HG02884 (cell line): Measurements from ENCODE around the gene ZCCHC17.
A peak's percentile ranks its signal among the peaks of the same experiment; 100 is the strongest.
"Not testable (repeated sequence)": the region's sequence is repeated elsewhere in the genome, so short reads cannot be mapped to it uniquely, and the experiment has no call there.

ENCODE experiments used
- ATAC-seq: cut with Tn5 transposase; IDR thresholded peaks from one replicate; pipeline ENCODE4 v1.9.1; 2021; ENCODE audit warnings: mild to moderate bottlenecking, moderate library complexity; ENCODE audit not compliant: unreplicated experiment

ZCCHC17 gene, protein sequence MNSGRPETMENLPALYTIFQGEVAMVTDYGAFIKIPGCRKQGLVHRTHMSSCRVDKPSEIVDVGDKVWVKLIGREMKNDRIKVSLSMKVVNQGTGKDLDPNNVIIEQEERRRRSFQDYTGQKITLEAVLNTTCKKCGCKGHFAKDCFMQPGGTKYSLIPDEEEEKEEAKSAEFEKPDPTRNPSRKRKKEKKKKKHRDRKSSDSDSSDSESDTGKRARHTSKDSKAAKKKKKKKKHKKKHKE

DNA sequence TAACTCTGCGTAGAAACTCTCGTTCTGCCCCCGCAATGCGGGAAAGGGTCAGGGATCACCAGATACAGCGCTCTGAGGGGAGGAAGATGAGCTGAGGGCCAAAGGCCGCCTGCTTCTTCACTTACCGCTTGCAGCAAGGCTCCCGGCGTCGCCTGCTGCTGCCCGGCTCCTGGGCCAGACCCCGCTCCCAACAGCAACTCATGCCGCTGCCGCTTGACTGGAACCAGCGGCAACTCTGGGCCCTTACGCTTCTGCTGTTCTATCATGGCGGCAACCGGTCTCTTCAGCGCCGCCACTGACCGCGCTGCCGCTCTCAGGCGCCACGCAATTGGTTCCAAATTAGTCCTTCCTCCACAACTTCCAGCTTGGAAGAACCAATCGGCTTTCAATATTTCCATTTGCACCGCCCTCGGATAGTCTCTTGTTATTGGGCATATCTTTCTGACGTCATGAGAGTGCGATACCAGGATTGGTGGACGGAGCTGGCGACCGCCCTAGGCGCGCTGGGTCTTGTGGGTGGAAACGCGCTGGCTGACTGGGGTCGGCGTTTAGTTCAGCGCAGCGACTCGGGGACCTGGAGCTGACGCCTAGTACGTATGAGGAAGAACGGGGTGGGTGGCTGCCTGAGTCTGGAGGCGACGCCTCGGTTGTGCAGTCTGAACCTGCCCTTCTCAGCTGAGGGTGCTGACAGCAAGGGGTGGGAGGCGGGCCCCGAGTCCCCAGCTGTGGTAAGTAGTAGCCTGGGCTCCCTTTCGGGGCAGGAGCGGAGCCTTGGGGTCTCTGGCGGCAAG lies at the start of gene ZCCHC17, which contains the start of gene SNRNP40:
ZCCHC17 (plus strand) TSS at position 547 of the 791 bp plus-strand sequence. CDS start 13,067 bp downstream, outside the sequence.
SNRNP40 (minus strand) TSS at position 303 of the 791 bp plus-strand sequence; CDS start at position 266, 37 bp downstream.
- peak; percentile 95 for ATAC-seq

DNA sequence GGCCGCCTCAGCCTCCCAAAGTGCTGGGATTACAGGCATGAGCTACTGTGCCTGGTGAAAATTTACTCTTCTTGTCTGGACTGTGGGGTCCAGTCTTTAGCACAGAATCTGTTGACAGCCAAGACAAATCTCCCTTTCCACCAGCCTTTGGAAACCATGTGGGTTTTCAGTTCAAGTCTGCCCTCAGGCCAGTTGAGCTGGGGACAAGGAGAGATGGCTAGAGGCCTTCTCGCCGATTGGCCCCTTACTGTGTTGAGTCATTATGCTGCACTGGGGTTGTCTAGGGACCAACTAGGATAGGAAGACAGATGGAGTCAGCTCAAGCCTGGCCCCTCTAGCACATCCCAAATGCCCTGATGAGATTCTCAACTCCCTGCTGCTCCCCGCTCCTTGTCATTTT lies 48.6 kb upstream of the ZCCHC17 start:
- ATAC-seq, result no peak

GRCh38 chr1:31249854-31250253 lies 47.0 kb upstream of the ZCCHC17 start:
- no peak for ATAC-seq

GRCh38 chr1:31257213-31257612 lies 39.6 kb upstream of the ZCCHC17 start:
- no peak for ATAC-seq

DNA sequence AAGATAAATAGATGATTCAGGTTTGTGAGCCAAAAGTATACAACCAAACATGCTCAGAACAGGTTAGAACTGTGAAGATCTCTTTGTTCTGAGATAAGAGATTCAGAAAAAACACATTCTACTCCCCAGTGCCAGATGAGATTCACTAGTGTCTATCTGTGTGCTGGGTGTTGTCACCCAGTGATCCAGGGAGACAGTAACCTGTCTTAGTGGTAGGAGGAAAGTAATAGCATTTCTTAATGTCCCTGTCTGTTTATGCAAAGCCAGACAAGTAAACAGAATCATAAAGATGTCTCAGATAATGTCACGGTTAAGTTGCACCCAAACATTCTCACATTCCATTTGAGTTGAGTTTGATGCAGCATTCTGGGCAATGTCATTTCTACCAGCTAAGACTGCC lies 38.3 kb upstream of the ZCCHC17 start:
- ATAC-seq, result no peak

- no peak for ATAC-seq
Observed at GRCh38 chr1:31259746-31260145, 37.1 kb upstream of the ZCCHC17 start.

- ATAC-seq, result no peak
Observed at GRCh38 chr1:31261916-31262315, 34.9 kb upstream of the ZCCHC17 start.

- not testable (repeated sequence) for ATAC-seq
Observed at GRCh38 chr1:31262393-31262792, 34.4 kb upstream of the ZCCHC17 start.

- ATAC-seq, result no peak
Observed at GRCh38 chr1:31263408-31263807, 33.4 kb upstream of the ZCCHC17 start.

GRCh38 chr1:31264790-31265386 lies 31.9 kb upstream of the ZCCHC17 start:
- no peak for ATAC-seq

DNA sequence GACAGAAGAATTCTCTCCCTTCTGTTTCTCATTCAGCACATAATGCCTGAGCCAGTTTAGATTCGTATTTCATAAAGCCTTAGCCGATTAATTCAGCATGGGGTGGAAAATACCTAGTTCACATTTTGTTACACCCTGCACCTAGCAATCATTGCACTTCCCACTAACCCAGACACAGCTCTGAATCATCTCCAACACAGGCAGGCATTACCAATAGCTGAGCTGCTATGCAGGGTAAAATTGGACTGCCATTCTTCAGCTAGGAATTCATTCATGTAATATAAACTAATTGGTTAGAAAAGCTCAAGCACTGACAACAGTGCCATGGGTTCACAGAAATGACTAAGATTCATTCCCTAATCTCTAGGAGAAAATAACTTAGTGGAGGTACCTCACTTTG lies 30.3 kb upstream of the ZCCHC17 start:
- ATAC-seq, result no peak

- no peak for ATAC-seq
Observed at GRCh38 chr1:31272369-31272768, 24.5 kb upstream of the ZCCHC17 start.

- no peak for ATAC-seq
Observed at GRCh38 chr1:31273619-31274018, 23.2 kb upstream of the ZCCHC17 start.

DNA sequence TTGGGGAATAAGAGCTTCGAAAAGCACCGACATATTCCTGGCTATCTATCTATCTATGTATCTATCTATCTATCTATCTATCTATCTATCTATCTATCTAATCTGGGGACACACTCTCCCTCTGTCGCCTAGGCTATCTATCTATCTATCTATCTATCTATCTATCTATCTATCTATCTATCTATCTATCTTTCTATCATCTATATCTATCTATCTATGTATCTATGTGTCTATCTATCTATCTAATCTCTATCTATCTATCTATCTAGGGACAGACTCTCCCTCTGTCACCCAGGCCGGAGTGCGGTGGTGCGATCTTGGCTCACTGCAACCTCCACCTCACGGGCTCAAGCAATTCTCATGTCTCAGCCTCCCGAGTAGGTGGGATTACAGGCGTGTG lies 14.4 kb upstream of the ZCCHC17 start:
- not testable (repeated sequence) for ATAC-seq

DNA sequence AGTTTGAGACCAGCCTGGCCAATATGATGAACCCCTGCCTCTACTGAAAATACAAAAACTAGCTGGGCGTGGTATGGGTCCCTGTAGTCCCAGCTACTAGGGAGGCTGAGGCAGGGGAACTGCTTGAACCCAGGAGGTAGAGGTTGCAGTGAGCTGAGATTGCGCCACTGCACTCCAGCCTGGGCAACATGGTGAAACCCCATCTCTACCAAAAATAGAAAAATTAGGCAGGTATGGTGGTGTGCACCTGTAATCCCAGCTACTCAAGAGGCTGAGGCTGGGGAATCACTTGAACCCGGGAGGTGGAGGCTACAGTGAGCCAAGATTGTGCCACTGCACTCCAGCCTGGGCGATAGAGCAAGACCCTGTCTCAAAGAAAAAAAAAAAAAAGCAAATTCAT lies 9.0 kb upstream of the ZCCHC17 start:
- not testable (repeated sequence) for ATAC-seq

DNA sequence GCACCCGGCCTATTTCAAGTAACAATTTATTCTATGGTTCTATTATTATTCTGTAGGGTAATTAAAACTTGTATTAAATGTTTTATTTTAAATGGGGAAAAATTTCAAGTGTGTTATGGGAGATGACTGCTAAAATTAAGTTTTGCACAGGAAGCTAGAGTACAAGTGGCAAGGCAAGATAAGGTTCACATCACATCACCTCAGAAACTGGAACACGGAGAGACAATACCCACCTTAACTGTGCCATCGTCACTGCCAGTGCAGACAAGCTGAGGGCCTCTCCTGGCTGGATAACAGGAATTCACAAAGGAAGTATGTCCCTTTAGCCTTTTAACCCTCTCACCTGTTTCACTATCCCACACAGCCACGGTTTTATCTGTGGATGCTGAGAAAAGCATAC lies 7.8 kb upstream of the ZCCHC17 start:
- ATAC-seq, result no peak

GRCh38 chr1:31295874-31296485 lies 852 bp upstream of the ZCCHC17 start:
- no peak for ATAC-seq

DNA sequence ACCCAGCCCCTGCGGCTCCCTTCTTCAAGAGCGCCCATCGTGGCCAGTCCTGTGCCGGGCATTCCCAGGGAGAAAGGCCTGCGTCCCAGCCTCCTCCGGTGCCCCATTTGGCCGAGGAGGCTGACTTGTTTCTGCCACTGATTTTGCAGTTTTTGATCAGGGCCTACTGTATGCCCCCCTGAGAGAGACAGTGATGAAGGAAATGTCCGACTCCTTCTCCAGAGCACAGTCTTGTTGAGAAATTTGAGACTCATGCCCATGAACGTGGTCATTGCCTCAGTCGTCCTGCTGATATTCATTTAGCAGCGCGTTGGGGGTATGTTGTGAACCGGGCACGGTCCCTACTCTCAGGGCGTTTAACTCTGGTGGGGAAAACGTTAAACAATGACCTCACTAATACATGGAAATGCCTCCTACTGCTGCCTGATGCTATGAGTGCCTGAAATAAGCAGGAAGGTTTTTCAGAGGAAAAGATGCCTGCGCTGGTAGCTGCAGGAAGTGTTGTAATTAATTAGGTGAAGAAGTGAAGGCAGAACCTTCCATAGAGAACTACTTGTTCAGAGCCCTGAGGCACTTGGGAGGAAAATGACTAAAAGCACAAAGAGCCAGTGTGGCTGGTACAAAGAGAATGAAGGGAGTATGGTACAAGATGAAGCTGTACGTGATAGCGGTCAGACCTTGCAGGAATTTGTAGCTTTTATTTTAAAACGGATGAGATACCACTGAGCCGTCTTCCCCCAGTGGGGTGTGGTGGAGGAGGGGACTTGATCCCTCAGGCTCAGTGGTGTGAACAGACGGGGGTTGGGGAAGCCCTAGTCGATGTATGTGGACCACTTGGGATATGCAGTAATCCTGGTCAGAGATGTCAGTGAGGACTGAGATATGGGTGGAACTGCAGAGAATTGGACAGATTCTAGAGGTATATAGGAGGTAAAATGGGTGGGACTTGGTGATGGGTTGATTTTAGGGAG lies 730 bp downstream of the ZCCHC17 start:
- no peak for ATAC-seq

GRCh38 chr1:31299365-31299764 lies 2.5 kb downstream of the ZCCHC17 start:
- ATAC-seq, result no peak

DNA sequence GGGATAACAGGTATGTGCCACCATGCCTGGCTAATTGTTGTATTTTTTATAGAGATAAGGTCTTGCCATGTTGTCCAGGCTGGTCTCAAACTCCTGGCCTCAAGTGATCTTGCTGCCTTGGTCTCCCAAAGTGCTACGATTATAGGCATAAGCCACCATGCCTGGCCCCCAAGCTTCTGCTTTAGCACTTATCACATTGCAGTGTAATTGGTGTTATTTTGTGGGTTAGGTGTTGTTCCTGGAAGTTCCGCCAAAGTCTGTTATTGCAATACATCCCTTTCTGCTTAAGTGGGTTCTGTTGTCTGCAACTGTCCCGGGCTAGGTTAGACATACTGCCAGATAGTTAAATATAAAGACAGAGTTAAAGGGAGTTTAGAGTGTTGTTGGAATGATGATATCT lies 3.4 kb downstream of the ZCCHC17 start:
- no peak for ATAC-seq
